ENCODE data around the gene SLC36A1.

The SLC36A1 gene

DNA sequence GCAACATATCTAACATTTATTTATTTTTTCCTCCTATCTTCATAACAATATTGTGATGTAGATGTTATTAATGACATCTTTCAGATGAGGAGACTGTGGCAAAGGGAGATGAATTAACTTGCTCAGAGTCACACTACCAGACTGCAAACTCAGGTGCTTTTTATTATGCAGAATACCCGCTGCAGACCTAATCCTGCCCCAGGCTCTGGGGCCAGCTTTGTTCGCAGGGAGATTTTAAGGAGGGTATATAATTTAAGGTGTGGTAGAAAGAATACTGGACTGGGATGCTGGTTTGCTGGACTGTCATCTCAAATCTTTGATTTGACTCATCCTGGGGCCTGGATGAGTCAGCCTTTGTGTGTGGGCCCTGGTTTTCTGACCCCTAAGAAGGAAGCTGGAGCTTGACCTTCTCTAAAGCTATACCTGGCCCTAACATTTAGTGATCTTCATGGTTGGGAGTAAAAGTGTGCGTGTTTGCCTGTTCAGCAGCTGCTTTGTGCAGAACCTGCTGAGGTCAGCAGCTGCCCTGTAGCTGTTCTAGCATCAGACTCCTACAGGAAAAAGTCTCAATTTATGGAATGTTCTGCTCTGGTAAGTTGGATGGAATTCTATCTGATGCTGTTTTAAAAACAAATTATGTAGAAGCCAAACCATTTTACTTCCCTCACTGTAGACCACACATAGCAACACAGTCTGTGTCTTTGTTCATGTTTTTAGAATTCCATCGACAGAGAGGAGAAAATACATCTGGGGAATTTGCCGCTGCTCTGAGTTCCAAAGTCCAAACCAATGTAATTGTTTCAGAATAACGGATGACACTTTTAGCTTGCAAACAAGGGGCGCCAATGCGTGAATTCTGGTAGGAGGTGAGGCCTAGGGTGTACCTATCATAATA is 4.5 kb downstream of the SLC36A1 start:
- no peak for DNase-seq (ENCODE audit: low read depth)

DNA sequence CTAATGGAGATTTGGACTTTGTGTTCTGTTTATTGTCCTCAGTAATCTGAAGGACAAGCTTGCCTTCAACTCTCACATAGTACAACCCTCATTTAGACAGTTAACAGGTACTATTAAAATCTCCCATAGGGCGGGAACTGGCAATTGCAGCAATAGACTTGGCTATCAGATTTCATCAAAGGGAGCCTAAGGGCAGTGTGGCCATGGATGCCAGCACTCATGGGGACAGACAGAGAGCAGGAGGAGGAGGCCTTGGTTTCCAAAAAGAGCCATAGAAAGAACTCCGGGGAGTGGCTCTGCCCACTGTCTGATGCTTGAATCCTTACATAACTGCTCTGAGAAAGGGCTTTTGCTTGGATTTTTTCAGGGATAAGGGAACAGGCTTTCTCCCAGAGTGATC is 6.8 kb downstream of the SLC36A1 start:
- no peak for DNase-seq (ENCODE audit: low read depth)

DNA sequence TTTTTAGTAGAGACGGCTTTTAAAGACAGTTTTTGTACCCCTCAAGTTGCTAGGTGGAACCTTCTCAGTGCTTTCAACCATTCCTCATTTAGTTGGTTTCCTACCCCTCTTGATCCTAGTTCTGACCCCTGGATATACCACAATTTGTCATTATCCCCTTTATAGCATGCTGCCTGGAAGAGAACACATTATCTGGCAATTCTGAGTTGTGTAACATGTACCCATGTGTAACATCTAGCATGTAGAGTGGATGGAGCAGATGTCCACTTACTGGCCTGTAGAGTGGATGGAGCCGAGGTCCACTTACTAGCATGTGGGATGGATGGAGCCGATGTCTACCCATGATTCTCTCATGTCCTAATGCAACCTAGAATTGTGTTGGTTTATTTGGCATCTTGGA is 7.5 kb downstream of the SLC36A1 start:
- DNase-seq (ENCODE audit: low read depth) = no peak

DNA sequence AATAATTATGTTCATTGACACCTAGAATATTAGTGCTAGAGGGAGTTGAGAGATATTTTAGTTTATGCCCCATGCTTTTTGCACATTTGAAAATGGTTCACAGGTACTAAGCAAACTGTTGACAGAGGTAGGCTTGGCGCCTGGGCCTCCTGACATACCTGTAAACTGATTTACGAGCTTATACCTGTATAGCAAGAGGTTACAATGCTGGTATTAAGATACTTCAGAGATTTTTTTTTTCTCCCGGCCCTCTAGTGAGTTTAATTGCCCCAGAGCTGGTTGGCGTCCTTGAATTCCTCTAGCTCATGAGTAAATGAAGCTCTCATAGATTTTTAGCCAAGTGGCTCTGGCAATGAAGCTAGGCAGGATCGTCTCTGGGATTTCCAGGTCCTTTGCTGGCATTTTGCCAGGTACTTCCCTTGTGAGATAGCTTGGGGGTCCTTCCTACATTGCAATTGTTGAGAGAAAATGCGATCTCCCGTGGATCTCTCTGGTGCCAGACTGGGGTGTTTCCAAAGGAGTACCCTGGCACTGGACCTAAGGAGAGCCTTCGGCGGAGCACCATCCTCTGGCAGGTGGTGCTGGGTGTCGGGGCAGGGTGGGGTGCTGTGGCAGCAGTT is 9.0 kb downstream of the SLC36A1 start:
- no peak for DNase-seq (ENCODE audit: low read depth)

DNA sequence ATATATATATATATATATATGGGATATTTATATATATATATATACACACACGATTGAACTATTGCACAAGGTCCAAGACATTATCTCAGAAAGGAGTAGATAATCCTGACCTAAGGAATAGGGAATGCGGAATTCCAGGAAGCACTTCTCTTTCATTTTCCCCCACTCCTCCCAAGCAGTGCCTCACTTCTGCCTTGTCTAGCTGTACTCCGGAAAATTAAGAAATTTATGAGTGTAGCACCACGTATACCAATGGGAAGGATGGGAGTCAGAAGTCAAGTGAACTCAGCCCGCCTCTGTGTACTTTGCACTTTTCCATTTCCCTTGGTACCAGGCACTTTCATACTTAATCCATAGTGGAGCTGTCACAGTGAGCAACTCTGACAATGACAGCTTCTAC is 10.9 kb downstream of the SLC36A1 start:
- DNase-seq (ENCODE audit: low read depth) = no peak

DNA sequence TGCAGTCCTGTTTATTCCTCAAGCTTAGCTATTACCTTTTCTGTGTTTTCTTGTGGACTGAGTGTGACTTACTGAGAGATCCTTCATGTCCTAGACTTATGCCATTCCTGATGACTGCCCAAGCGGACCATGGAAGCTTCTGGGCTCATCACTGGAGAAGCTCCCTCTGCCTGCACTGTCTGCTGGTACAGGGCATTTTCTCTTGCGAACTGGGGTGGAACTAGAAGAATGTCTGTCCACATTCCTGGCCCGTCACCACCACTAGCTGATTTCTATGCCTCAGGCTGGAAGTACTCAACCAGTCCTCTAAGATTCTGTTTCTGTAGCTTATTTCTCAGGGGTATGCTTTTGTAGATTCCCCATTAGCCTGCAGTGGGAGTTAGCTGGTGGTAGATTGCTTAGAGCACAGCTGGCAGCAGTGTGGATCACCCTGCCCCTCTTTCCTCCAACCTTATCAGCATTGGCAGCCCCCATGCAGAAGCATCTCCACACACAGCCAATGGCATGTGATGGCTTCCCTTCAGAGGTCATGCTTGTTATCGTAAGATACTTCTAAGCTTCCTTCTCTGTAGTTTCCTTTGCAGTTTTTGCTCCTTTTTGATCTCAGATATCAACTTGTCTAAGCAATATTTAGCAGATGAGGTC is 12.4 kb downstream of the SLC36A1 start:
- no peak for DNase-seq (ENCODE audit: low read depth)

DNA sequence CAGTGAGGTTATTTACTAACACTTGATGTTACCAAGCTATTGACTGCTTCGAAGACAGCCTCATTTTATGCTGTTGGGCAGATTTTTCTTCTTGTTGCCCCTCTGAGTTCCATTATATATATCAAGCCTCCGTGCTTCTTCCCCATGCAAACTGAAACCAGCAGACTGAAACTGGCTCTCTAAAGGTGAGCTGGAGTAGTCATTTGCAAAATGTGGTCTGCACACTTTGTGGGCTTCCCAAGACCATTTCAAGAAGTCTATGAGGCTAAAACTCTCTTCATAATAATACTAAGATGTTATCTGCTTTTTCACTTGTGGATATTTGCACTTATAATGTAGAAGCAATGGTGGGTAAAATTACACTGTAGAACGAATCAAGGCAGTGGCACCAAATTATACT is 13.9 kb downstream of the SLC36A1 start:
- no peak for DNase-seq (ENCODE audit: low read depth)

DNA sequence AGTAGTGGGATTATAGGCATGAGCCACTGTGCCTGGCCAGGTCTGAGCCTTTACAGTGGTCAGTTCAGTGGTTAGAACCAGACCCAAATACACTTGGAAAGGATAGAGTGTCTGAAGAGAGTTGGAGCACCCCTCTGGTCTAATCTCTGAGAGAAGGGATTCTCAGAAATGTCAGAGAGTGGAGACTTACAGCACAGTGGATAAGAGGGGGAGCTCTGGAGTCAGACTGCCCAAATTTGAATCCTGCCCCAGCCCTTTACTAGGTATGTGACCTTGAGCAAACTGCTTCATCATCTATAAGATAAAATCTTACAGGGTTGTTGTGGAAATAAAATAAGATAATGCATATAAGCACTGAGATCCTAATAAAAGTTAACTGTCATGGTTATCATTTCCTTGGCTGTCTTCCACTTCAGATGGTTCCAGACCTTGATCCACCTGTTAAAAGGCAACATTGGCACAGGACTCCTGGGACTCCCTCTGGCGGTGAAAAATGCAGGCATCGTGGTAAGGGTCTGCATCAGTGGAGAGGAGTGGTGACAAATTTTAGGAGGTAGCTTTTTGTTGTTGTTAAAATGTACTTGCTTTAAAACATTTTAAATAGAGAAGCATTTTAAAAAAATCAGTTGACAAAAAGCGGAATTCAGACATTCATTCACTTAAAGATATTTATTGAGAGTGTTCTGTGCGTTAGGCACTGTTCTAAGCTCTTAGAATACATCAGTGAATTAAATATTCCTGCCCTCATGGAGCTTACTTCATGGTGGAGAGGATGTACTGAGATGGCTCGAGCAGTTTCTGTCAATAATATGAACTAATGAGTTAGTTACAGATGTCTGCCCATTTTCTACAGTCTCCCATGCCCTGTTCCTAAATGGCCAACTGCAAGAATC is 16.0 kb downstream of the SLC36A1 start:
- no peak for DNase-seq (ENCODE audit: low read depth)

DNA sequence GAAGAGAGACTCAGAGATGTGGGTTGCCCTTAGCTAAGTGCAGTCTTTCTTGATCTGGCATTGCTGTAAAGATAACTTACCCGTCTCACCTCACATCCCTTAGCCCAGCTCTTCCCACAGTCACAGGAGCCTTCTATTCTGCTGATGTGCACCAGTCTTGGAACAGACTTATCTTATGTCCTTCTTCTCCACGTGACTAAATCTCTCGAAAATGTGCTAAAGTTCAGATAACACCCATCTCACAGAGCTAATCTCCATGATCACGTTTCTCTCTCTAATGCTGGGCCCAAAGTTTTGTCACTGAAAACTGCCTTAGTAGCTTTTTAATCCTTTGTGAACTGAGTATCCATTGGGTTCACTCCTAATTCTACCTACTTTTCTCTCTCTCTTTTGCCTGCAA is 16.7 kb downstream of the SLC36A1 start:
- DNase-seq (ENCODE audit: low read depth) = no peak

DNA sequence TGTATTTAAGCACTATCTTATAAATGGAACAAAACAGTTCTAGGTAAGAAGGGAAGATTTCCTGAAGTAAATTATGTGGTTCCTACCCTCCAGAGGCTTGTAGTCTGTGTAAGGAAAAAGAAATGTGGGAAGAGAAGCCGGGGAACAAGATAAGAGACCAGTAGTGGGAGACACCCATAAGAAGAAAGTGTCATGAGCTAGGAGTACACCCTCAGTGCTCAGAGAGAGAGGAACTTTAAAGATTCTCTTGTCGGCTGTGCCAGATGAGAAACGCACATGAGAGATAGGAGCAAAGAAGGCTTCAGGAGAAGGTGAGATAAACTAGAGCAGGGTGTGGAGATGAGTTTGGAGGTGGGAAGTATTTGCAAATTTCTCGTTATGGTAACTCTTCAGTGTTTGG is 18.1 kb downstream of the SLC36A1 start:
- DNase-seq (ENCODE audit: low read depth) = no peak

DNA sequence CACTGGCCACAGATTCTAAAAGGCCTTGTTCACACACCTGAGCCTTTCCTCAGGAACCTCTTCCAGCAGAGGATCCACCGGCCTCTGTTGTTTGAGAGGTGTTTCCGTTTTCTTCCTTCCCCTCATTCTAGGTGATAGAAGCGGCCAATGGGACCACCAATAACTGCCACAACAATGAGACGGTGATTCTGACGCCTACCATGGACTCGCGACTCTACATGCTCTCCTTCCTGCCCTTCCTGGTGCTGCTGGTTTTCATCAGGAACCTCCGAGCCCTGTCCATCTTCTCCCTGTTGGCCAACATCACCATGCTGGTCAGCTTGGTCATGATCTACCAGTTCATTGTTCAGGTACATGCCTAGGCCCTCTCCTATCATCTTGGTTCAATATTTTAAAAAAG is 20.2 kb downstream of the SLC36A1 start:
- no peak for DNase-seq (ENCODE audit: low read depth)

DNA sequence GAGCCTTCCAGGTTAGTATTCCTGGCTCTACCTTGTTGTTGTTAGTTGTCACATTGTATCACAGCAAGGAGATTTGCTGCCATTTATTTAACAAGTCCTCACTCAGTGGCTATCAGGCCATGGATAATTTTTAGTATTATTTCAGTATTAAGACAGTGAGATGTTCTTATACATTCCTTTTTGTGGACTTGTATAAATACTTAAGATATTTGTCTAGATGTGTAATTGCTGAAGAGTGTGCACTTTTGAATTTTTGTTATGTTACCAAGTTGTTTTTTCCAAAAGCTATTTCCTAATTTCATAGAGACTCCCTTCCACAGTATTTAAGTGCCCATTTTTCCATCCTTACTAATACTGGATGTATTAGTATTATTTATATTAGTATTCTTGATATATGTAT is 22.0 kb downstream of the SLC36A1 start:
- DNase-seq (ENCODE audit: low read depth) = no peak

DNA sequence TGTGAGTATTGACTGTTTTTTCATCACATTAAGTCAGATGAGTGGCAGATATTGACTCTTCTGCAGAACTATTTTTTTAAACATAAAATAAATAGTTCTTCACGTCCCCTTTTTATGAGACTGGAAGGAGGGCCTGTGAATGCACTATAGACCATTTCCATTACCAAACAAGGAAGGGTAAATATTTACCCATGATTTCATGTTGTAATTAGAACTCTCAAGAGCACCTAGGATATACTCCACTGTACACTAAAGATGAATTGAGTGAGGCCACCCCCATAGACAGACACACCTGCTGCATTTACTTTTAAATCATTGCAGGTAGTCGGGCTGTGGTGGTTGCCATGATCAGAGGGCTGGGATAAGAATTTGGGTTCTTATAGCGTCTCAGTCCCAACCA is 22.6 kb downstream of the SLC36A1 start:
- DNase-seq (ENCODE audit: low read depth) = no peak

DNA sequence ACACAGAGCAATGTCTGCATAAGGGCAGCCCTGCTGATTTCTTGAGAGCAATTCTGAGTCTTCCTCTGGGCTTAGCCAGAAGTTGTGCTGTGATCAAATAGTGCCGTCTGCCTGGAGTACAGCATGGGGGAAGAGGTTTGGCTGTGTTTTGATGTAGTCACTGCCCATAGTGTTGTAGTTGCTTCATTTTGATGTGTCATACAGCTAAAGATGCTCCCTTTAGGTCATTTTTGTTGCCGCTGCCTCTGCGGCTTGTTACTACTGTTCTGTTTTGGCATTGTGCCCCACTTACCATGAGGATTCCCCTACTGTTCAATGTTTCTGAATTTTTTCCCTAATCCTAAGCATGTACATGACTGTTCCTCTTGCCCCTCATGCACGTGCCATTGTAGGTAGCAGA is 23.0 kb downstream of the SLC36A1 start:
- no peak for DNase-seq (ENCODE audit: low read depth)

DNA sequence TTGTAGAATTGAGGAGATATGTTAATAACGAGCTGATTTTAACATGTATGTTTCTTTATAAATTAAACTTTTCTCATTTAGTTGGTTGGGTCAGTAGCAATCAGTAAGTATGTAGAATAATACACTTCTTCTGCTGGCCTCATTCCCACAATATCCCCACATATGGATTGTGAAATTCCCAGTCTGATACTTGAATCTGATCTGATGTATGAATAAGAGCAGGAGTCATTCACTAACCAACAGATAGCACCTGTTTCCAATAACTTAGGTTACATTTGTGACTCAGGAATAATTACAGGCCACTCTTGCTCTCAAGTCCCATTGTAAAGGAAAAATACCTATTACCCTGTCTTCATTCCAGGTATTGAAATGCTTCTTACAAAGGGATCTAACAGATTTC is 23.9 kb downstream of the SLC36A1 start:
- no peak for DNase-seq (ENCODE audit: low read depth)

DNA sequence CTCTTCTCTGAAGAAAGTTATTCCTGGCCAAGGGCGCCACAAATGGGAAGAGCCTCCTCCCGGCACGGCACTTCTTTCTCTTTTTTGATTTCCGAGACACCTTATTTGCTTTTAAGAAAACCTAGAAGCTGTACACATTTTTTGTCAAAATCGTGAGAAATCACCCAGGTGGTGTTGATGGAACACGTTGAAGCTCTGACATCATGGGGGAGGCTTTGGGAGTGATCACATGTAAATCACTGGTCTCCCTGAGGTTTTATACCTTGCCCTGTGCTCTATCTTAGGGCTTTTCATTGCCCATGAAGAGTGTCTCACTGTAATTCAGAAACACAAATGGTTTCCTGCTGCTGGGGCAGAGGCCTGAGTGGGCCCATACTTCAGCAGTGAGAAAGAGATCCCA is 27.4 kb downstream of the SLC36A1 start:
- no peak for DNase-seq (ENCODE audit: low read depth)

DNA sequence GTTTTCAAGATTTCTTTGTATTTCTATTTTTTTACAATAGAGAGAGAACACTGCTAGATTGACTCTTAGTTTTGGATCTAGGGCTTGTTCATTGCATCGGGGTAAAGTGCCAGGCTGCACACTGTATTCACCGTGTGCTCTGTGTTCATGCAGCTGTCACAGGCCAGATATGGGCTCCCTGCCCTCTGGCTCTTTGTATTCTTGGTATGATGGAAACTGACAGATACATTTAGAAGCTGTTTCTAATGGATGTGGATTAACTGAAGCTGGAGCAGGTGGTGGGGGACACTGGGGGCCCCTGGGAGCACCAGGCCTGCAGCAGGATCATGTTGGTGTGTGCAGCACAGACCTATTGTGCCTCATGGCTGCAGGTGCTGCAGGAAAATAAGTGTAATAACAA is 28.0 kb downstream of the SLC36A1 start:
- DNase-seq (ENCODE audit: low read depth) = no peak

DNA sequence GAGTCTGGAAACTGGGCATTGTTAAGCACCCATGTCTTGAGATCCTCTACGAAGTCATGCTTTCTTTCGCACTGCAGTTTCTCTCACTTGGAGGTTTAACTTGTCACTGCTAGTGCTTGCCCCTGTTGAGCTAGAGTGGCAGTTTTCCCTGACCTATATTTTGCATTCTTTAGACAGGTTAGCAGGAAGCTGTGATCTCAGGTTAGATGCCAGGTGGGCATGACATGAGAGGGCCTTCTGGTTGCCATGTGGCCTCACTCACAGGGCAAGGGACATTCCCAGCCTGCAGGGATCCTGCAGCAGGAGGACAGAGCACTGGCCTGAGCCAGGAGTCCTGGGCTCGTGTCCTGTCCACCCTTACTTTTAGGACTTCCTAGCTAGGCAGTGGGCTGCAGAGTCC is 28.6 kb downstream of the SLC36A1 start:
- DNase-seq (ENCODE audit: low read depth) = no peak

DNA sequence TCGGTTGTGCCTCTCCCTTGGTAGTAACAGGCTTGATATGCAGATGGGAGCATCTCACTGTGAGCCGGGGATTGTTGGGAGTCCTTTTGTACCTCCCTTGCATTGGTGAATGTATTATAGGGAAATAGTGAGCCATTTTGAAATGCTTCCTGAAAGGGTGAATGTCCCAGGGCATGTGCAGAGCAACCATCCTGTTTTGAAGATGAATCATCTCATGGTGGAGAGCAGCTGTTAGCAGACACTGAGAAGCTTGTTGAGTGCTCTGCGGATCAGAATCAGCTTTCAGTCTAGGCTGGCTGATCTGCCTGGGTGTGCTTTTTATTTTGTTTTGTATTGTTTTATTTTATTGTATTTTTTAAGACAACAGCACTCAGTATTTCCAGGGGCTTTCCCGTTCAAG is 29.7 kb downstream of the SLC36A1 start:
- DNase-seq (ENCODE audit: low read depth) = no peak

DNA sequence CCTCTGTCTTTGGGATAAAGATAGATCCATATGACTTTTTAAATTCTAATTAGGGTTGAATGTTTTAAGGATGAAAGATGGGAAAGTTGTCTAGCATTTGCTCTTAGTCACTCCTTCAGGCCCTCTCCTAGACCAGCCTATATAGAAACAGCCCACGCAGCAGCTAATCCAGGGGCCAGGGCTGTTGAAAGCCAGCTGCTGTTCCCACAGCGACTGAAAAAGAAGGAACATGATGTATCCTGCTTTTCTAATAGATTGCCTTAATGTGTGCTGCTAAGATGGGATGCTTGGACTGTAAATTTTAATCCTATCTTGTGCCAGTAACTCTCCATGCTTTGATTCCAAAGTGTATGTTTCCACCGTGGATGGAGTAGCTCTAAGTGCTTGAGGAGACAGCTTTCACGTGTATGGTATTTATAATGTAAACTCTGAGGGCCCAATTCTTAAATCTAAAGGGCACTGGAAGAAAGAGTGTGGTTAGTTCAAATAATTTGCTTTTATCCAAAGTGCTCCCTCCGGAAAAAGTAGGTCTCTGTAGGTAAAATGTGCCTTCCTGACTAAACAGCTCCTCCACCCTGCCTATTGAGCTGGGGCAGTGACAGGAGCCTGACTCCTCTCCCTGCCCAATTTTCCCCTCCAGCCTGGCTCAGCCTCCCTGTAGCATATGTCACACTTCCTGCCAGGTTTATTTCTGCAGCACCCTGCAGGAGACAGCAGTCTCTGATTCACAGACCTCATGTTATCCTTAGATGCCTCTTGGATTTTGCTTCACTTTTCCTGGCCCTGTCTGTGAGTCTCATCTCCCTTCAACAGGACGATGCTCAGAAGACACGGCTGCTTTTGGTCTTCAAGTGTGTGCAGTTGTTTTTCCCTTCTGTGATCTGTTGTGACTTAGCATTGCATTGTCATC is 33.2 kb downstream of the SLC36A1 start:
- DNase-seq (ENCODE audit: low read depth) = no peak

DNA sequence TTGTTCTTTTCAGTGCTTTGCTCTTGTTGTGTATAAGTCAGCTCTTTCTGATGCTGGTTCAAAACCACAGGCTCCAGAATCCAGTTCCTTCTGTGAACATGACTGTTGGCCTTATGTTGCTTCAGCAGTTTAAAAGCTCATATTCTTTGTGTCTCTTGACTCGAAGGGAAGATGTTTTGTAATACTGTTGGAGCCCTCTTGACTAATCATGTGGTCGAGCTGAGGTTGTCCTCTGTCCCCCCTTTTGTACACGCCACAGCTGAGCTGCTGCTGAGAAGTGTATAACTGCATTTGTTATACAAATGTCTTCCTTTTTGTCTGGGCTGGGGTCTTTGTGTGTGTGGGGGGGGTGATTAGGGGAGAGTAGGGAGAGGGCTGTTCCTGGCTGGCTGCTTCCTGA is 35.8 kb downstream of the SLC36A1 start:
- DNase-seq (ENCODE audit: low read depth) = no peak

Data from activated T-helper 9 cell treated with anti-CD3 and anti-CD28 coated beads, Interleukin-2, amount 50 U/mL, for 16 hours (primary cell).